Measurements from ENCODE around the gene CRELD1. TPM values are rescaled to one million over a fixed set of nuclear protein-coding genes. Genes with fewer than 3 reads are reported as not detected.

CRELD1 gene
- total and polyA plus RNA-seq, 9 of the 15 experiments (the other 6 are each of a cell fraction or from before 2014, with no cell fraction given), result 3.3 to 25.8 (median 16.5) TPM

DNA sequence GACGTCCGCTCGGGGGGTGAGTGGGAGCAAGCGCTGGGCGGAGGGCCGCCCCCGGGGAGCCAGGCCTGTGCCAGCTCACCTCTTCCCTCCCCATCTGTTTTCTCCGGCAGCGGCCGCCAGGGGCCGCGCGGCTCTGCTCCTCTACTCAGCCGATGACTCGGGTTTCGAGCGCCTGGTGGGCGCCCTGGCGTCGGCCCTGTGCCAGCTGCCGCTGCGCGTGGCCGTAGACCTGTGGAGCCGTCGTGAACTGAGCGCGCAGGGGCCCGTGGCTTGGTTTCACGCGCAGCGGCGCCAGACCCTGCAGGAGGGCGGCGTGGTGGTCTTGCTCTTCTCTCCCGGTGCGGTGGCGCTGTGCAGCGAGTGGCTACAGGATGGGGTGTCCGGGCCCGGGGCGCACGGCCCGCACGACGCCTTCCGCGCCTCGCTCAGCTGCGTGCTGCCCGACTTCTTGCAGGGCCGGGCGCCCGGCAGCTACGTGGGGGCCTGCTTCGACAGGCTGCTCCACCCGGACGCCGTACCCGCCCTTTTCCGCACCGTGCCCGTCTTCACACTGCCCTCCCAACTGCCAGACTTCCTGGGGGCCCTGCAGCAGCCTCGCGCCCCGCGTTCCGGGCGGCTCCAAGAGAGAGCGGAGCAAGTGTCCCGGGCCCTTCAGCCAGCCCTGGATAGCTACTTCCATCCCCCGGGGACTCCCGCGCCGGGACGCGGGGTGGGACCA is 632 bp upstream of the CRELD1 start (continued):
- TF ChIP-seq, protein P1, sequence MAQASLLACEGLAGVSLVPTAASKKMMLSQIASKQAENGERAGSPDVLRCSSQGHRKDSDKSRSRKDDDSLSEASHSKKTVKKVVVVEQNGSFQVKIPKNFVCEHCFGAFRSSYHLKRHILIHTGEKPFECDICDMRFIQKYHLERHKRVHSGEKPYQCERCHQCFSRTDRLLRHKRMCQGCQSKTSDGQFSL (CRISPR knock-in tag; IDR thresholded peaks at IDR 0.05), result no peak
- TF ChIP-seq, protein P1 (tag; IDR thresholded peaks at IDR 0.05), result no peak
- TF ChIP-seq, protein P2, sequence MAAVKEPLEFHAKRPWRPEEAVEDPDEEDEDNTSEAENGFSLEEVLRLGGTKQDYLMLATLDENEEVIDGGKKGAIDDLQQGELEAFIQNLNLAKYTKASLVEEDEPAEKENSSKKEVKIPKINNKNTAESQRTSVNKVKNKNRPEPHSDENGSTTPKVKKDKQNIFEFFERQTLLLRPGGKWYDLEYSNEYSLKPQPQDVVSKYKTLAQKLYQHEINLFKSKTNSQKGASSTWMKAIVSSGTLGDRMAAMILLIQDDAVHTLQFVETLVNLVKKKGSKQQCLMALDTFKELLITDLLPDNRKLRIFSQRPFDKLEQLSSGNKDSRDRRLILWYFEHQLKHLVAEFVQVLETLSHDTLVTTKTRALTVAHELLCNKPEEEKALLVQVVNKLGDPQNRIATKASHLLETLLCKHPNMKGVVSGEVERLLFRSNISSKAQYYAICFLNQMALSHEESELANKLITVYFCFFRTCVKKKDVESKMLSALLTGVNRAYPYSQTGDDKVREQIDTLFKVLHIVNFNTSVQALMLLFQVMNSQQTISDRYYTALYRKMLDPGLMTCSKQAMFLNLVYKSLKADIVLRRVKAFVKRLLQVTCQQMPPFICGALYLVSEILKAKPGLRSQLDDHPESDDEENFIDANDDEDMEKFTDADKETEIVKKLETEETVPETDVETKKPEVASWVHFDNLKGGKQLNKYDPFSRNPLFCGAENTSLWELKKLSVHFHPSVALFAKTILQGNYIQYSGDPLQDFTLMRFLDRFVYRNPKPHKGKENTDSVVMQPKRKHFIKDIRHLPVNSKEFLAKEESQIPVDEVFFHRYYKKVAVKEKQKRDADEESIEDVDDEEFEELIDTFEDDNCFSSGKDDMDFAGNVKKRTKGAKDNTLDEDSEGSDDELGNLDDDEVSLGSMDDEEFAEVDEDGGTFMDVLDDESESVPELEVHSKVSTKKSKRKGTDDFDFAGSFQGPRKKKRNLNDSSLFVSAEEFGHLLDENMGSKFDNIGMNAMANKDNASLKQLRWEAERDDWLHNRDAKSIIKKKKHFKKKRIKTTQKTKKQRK (IDR thresholded peaks at IDR 0.05; ENCODE audit: borderline replicate concordance, low read depth, low read length), result no peak
- no peak; the same call in 1 of the 2 replicates for TF ChIP-seq LARP7 (IDR thresholded peaks at IDR 0.05)
- TF ChIP-seq PPARD (CRISPR knock-in tag; IDR thresholded peaks at IDR 0.05), result no peak
- no peak for TF ChIP-seq ZNF311 (CRISPR knock-in tag; IDR thresholded peaks at IDR 0.05)
- TF ChIP-seq, protein P3, sequence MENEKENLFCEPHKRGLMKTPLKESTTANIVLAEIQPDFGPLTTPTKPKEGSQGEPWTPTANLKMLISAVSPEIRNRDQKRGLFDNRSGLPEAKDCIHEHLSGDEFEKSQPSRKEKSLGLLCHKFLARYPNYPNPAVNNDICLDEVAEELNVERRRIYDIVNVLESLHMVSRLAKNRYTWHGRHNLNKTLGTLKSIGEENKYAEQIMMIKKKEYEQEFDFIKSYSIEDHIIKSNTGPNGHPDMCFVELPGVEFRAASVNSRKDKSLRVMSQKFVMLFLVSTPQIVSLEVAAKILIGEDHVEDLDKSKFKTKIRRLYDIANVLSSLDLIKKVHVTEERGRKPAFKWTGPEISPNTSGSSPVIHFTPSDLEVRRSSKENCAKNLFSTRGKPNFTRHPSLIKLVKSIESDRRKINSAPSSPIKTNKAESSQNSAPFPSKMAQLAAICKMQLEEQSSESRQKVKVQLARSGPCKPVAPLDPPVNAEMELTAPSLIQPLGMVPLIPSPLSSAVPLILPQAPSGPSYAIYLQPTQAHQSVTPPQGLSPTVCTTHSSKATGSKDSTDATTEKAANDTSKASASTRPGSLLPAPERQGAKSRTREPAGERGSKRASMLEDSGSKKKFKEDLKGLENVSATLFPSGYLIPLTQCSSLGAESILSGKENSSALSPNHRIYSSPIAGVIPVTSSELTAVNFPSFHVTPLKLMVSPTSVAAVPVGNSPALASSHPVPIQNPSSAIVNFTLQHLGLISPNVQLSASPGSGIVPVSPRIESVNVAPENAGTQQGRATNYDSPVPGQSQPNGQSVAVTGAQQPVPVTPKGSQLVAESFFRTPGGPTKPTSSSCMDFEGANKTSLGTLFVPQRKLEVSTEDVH (IDR thresholded peaks at IDR 0.05; ENCODE audit: low read depth, partially characterized antibody), result no peak
- no peak for TF ChIP-seq MIER1 (IDR thresholded peaks at IDR 0.05; ENCODE audit: low read depth)
- TF ChIP-seq, protein P4, sequence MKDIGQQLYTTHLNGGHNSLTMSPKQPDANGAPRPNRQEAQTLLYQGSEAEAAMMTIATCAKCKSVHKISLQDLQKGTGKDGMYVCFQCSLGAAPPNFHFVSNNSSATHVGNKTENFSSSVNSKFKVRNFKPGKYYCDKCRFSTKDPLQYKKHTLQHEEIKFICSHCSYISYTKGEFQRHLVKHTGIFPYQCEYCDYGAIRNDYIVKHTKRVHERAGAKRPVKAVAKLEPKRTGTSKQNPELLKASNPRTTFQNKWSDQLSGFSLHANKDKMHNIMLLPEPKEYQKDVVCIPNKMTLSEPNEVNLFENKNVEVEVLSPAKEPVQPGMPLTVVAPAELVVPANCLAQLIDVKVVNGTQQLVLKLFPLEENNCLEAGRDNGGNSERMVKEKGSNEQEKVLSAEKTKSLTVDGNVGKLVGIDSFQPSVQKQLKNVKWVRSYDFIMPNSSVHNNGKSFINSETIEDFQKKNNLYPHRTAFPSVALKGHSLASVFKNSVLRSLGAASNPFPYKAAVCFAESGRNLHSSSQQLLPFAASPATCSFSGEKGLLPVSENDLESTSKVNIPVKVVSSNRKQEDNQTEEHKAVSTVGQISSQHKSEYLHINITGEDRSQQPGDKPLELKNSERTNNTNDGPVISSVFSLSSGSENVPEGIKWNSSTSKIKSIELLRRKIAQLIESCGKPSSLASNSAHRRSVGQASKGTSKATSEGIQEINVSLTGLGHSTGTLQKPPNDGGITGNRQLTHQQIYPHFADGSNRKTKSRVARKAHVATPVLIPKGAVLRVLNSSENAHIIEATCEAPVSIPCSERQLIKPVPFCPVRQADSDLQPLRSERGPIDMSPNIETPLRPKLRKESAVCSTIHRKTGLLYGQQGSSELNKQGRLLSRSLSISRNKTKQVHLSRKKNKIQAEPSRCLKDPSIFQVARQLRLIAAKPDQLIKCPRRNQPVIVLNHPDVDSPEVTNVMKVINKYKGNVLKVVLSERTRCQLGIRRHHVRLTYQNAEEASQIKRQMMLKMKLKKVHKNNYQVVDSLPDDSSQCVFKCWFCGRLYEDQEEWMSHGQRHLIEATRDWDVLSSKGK (CRISPR knock-in tag; IDR thresholded peaks at IDR 0.05), result no peak
- TF ChIP-seq ETV1 (tag; conservative IDR thresholded peaks at IDR 0.05; ENCODE audit: low read depth), result 0 out of 2 replicates have a peak, but pooled peaks have one; percentile 13
- no peak for TF ChIP-seq ELF1 (tag; IDR thresholded peaks at IDR 0.05)
- TF ChIP-seq PRPF4 (IDR thresholded peaks at IDR 0.05; ENCODE audit: insufficient read depth, low read depth, low read length, poor library complexity, severe bottlenecking), result peak; percentile 50
- no peak for TF ChIP-seq ZNF57 (CRISPR knock-in tag; IDR thresholded peaks at IDR 0.05)
- peak; percentile 55 for TF ChIP-seq JUND (IDR thresholded peaks at IDR 0.05; ENCODE audit: borderline replicate concordance, low read depth, low read length)
- no peak; the same call in 2 of the 3 replicates for TF ChIP-seq JUND (tag; IDR thresholded peaks at IDR 0.05; ENCODE audit: borderline replicate concordance, low read depth, low read length)
